Natural killer cell treated with Interleukin-12 subunit alpha and Interleukin-12 subunit beta and Interleukin-15 and Interleukin-18, amount 100 ng/mL, for 72 hours (primary cell): ENCODE data around the gene ABCA4. TPM values are rescaled to one million over a fixed set of nuclear protein-coding genes. Genes with fewer than 3 reads are reported as not detected.
A peak's percentile ranks its signal among the peaks of the same experiment; 100 is the strongest.

Experiments
- ATAC-seq, 2 donors: fragments of 150-1000 bp; cut with Tn5 transposase in 1 of 2; sonication (Bioruptor Pico), chemical (Tn5 transposase) in 1 of 2; 2 replicates each; pipeline ENCODE4 v1.10.0; 2021
- DNase-seq: peaks from one replicate; pipeline ENCODE4 v3.0.0; 2022; ENCODE audit warnings: low spot score
- H3K27ac Mint-ChIP-seq, 2 donors: 1 replicate in 1 of 2; 2 replicates in 1 of 2; pipeline ENCODE4 v1.8.0; 2022; ENCODE audit warnings: mixed read lengths in 2 of 2, mild to moderate bottlenecking in 1 of 2, moderate library complexity in 1 of 2
- H3K27me3 Mint-ChIP-seq, 2 donors: 1 replicate in 1 of 2; 2 replicates in 1 of 2; pipeline ENCODE4 v1.8.0; 2022; ENCODE audit warnings: mixed read lengths in 2 of 2
- H3K36me3 Mint-ChIP-seq: one replicate; pipeline ENCODE4 v1.8.0; 2022; ENCODE audit warnings: mixed read lengths
- H3K4me1 Mint-ChIP-seq, 2 donors: 1 replicate in 1 of 2; 2 replicates in 1 of 2; pipeline ENCODE4 v1.8.0; 2022; ENCODE audit warnings: low read depth in 2 of 2, mixed read lengths in 2 of 2, mild to moderate bottlenecking in 1 of 2
- H3K4me3 Mint-ChIP-seq: one replicate; pipeline ENCODE4 v1.8.0; 2022; ENCODE audit warnings: mixed read lengths
- H3K9me3 Mint-ChIP-seq: 2 replicates; pipeline ENCODE4 v1.8.0; 2022; ENCODE audit warnings: mixed read lengths
- total RNA-seq, 2 donors: library from RNA; stranded (reverse); gene quantifications; one replicate each; pipeline ENCODE4 v1.2.3, GENCODE V29; 2022

Gene ABCA4
- total RNA-seq, 2 donors from 2014 or later = not detected

- no peak overlapping the region for H3K4me3 Mint-ChIP-seq
- ATAC-seq (no peak), DNase-seq (no peak)
- peaks cover 13 to 33% of the 10 kb centered on the region in 2 donors for H3K27me3 Mint-ChIP-seq
- H3K36me3 Mint-ChIP-seq = no peaks in the 10 kb centered on the region
- no peaks in the 10 kb centered on the region for H3K4me1 Mint-ChIP-seq
- H3K27ac Mint-ChIP-seq = peak overlapping the region in 1 of 2 donors; percentile 9
- no peaks in the 10 kb centered on the region for H3K9me3 Mint-ChIP-seq
Observed at GRCh38 chr1:94118013-94118412, 2.9 kb downstream of the ABCA4 start.

- H3K27ac Mint-ChIP-seq = no peak overlapping the region
- DNase-seq = no peak
- no peak overlapping the region for H3K4me3 Mint-ChIP-seq
- H3K27me3 Mint-ChIP-seq = peaks cover 13 to 28% of the 10 kb centered on the region in 2 donors
- ATAC-seq = no peak
- H3K9me3 Mint-ChIP-seq = no peaks in the 10 kb centered on the region
- H3K4me1 Mint-ChIP-seq = no peaks in the 10 kb centered on the region
- H3K36me3 Mint-ChIP-seq = no peaks in the 10 kb centered on the region
Observed at GRCh38 chr1:94117259-94117851, 3.6 kb downstream of the ABCA4 start.

- H3K27me3 Mint-ChIP-seq = peaks cover 20 to 23% of the 10 kb centered on the region in 2 donors
- H3K4me1 Mint-ChIP-seq = no peaks in the 10 kb centered on the region
- ATAC-seq (no peak), DNase-seq (no peak)
- no peak overlapping the region for H3K4me3 Mint-ChIP-seq
- no peak overlapping the region for H3K27ac Mint-ChIP-seq
- no peaks in the 10 kb centered on the region for H3K36me3 Mint-ChIP-seq
- no peaks in the 10 kb centered on the region for H3K9me3 Mint-ChIP-seq
Observed at GRCh38 chr1:94115900-94116436, 5.0 kb downstream of the ABCA4 start.

GRCh38 chr1:94115254-94115899 lies 5.6 kb downstream of the ABCA4 start:
- H3K4me3 Mint-ChIP-seq = no peak overlapping the region
- H3K9me3 Mint-ChIP-seq = no peaks in the 10 kb centered on the region

GRCh38 chr1:94113589-94114226 lies 7.2 kb downstream of the ABCA4 start:
- DNase-seq (no peak), ATAC-seq (no peak)
- H3K9me3 Mint-ChIP-seq = no peaks in the 10 kb centered on the region
- no peaks in the 10 kb centered on the region for H3K4me1 Mint-ChIP-seq
- no peak overlapping the region for H3K27ac Mint-ChIP-seq
- H3K4me3 Mint-ChIP-seq = no peak overlapping the region
- peaks cover 13% of the 10 kb centered on the region in 2 donors for H3K27me3 Mint-ChIP-seq
- H3K36me3 Mint-ChIP-seq = no peaks in the 10 kb centered on the region

More at GRCh38 chr1:94115254-94115899, 5.6 kb downstream of the ABCA4 start:
- Mint-ChIP-seq H3K36me3 (no peaks in the 10 kb centered on the region), H3K27ac (no peak overlapping the region), H3K27me3 (peaks cover 20 to 21% of the 10 kb centered on the region in 2 donors), H3K4me1 (no peaks in the 10 kb centered on the region)
- DNase-seq = no peak
- ATAC-seq = no peak

- DNase-seq (no peak), ATAC-seq (no peak)
- Mint-ChIP-seq H3K36me3 (no peaks in the 10 kb centered on the region), H3K9me3 (no peaks in the 10 kb centered on the region), H3K27ac (no peak overlapping the region), H3K27me3 (peaks cover 29 to 31% of the 10 kb centered on the region in 2 donors), H3K4me3 (no peak overlapping the region), H3K4me1 (no peaks in the 10 kb centered on the region)
Observed at GRCh38 chr1:94111879-94112278, 9.1 kb downstream of the ABCA4 start.

- peaks cover 31 to 33% of the 10 kb centered on the region in 2 donors for H3K27me3 Mint-ChIP-seq
- DNase-seq (no peak), ATAC-seq (no peak)
- H3K9me3 Mint-ChIP-seq = no peaks in the 10 kb centered on the region
- H3K4me3 Mint-ChIP-seq = no peak overlapping the region
- H3K36me3 Mint-ChIP-seq = no peaks in the 10 kb centered on the region
- no peaks in the 10 kb centered on the region for H3K4me1 Mint-ChIP-seq
- no peak overlapping the region for H3K27ac Mint-ChIP-seq
Observed at GRCh38 chr1:94110946-94111740, 9.8 kb downstream of the ABCA4 start.

- Mint-ChIP-seq H3K4me1 (no peaks in the 10 kb centered on the region), H3K27ac (no peak overlapping the region), H3K27me3 (peaks cover 28 to 33% of the 10 kb centered on the region in 2 donors), H3K4me3 (no peak overlapping the region), H3K36me3 (no peaks in the 10 kb centered on the region), H3K9me3 (no peaks in the 10 kb centered on the region)
- DNase-seq = no peak
- no peak for ATAC-seq
Observed at GRCh38 chr1:94110021-94110761, 10.8 kb downstream of the ABCA4 start.

GRCh38 chr1:94109478-94109877 lies 11.5 kb downstream of the ABCA4 start:
- Mint-ChIP-seq H3K27ac (no peak overlapping the region), H3K4me1 (no peaks in the 10 kb centered on the region), H3K36me3 (no peaks in the 10 kb centered on the region), H3K4me3 (no peak overlapping the region), H3K27me3 (peaks cover 30 to 36% of the 10 kb centered on the region in 2 donors), H3K9me3 (no peaks in the 10 kb centered on the region)
- no peak for DNase-seq
- ATAC-seq = no peak

GRCh38 chr1:94107141-94107540 lies 13.8 kb downstream of the ABCA4 start:
- no peak overlapping the region for H3K4me3 Mint-ChIP-seq
- H3K36me3 Mint-ChIP-seq = no peaks in the 10 kb centered on the region
- H3K4me1 Mint-ChIP-seq = no peaks in the 10 kb centered on the region
- peaks cover 32 to 41% of the 10 kb centered on the region in 2 donors for H3K27me3 Mint-ChIP-seq
- no peak overlapping the region for H3K27ac Mint-ChIP-seq
- DNase-seq (no peak), ATAC-seq (no peak)
- H3K9me3 Mint-ChIP-seq = no peaks in the 10 kb centered on the region

GRCh38 chr1:94106716-94107115 lies 14.2 kb downstream of the ABCA4 start:
- ATAC-seq = no peak
- DNase-seq = no peak
- H3K9me3 Mint-ChIP-seq = no peaks in the 10 kb centered on the region
- H3K4me3 Mint-ChIP-seq = no peak overlapping the region
- H3K36me3 Mint-ChIP-seq = no peaks in the 10 kb centered on the region
- no peak overlapping the region for H3K27ac Mint-ChIP-seq
- no peaks in the 10 kb centered on the region for H3K4me1 Mint-ChIP-seq
- H3K27me3 Mint-ChIP-seq = peaks cover 29 to 42% of the 10 kb centered on the region in 2 donors

GRCh38 chr1:94105957-94106529 lies 14.9 kb downstream of the ABCA4 start:
- Mint-ChIP-seq H3K4me1 (no peaks in the 10 kb centered on the region), H3K9me3 (no peaks in the 10 kb centered on the region), H3K36me3 (no peaks in the 10 kb centered on the region), H3K27me3 (peaks cover 27 to 37% of the 10 kb centered on the region in 2 donors), H3K4me3 (no peak overlapping the region), H3K27ac (no peak overlapping the region)
- no peak for DNase-seq
- peak in 1 of 2 donors; percentile 29 for ATAC-seq

GRCh38 chr1:94105581-94105952 lies 15.4 kb downstream of the ABCA4 start:
- no peak for DNase-seq
- no peaks in the 10 kb centered on the region for H3K9me3 Mint-ChIP-seq
- no peaks in the 10 kb centered on the region for H3K4me1 Mint-ChIP-seq
- peaks cover 27 to 37% of the 10 kb centered on the region in 2 donors for H3K27me3 Mint-ChIP-seq
- no peak overlapping the region for H3K27ac Mint-ChIP-seq
- no peak overlapping the region for H3K4me3 Mint-ChIP-seq
- no peaks in the 10 kb centered on the region for H3K36me3 Mint-ChIP-seq
- no peak for ATAC-seq
